ENCODE results near the gene ANK3.

GRCh38 chr10:60175441-60175971 is 214.2 kb downstream of the ANK3 start:
- TF ChIP-seq CTCF (IDR thresholded peaks at IDR 0.05) = no peak
- TF ChIP-seq POLR2A (IDR thresholded peaks at IDR 0.05) = no peak
